AG04450 (cell line): Measurements from ENCODE around the gene MOGAT2. TPM values are rescaled to one million over a fixed set of nuclear protein-coding genes. Genes with fewer than 3 reads are reported as not detected.
"Not testable (repeated sequence)": the region's sequence is repeated elsewhere in the genome, so short reads cannot be mapped to it uniquely, and the experiment has no call there.

Experiments used
- CTCF ChIA-PET: fragments of 300-600, 350-600 bp; formaldehyde crosslinking; extraction: SDS; loops from one replicate; lab custom pipeline; 2022; ENCODE audit warnings: antibody characterized with exemption, inconsistent platforms; lab: Charles Lee
- POLR2A ChIA-PET: fragments of 350-600 bp; formaldehyde crosslinking; extraction: SDS; loops from one replicate; lab custom pipeline; 2021; ENCODE audit warnings: antibody characterized with exemption, inconsistent platforms; lab: Yijun Ruan, JAX
- DNase-seq: peaks from one replicate; pipeline ENCODE4 v3.0.0-alpha.2; 2011; ENCODE audit warnings: low read depth, low spot score
- H3K27ac ChIP-seq: one replicate; pipeline ENCODE4 v1.5.1; 2012; ENCODE audit warnings: low read depth, low read length, control low read depth
- H3K27me3 ChIP-seq: one replicate; pipeline ENCODE4 v1.6.0; 2012; ENCODE audit warnings: low read length; ENCODE audit not compliant: control insufficient read depth, insufficient read depth
- H3K4me3 ChIP-seq: 2 replicates; pipeline ENCODE4 v1.5.1; 2011; ENCODE audit warnings: mild to moderate bottlenecking, low read depth, low read length, control low read depth
- H3K9me3 ChIP-seq: 2 replicates; pipeline ENCODE4 v1.5.1; 2012; ENCODE audit warnings: low read length; ENCODE audit not compliant: control insufficient read depth, insufficient read depth
- CTCF ChIP-seq: IDR thresholded peaks from 2 replicates; pipeline ENCODE4 v1.5.1; 2011; ENCODE audit warnings: low read depth, low read length, control low read depth, inconsistent platforms
- polyA plus RNA-seq: library from polyadenylated mRNA; depleted of rRNA; stranded (reverse); fragments of >200 nt; gene quantifications from 2 replicates; pipeline ENCODE4 v1.2.3, GENCODE V29; 2011

The MOGAT2 gene
- polyA plus RNA-seq, 1 experiment = not detected

- Histone ChIP-seq H3K27ac (no peak overlapping the region), H3K9me3 (peaks cover 4% of the 10 kb centered on the region), H3K4me3 (no peak overlapping the region), H3K27me3 (peaks cover 22% of the 10 kb centered on the region)
- DNase-seq = no peak
- TF ChIP-seq CTCF = no peak
- CTCF ChIA-PET = interaction anchor here (0.6 to 1.1 kb wide), 2 partner anchors 28 to 83 kb away, joined by 3 to 5 read pairs; no protein-coding TSS in a partner anchor
- POLR2A ChIA-PET = interaction anchor here (0.7 kb wide), 1 partner anchor 95 kb away, joined by 6 read pairs; no protein-coding TSS in a partner anchor
Observed at GRCh38 chr11:75677909-75678308, 39.7 kb upstream of the MOGAT2 start.

GRCh38 chr11:75678620-75679259 is 38.9 kb upstream of the MOGAT2 start:
- TF ChIP-seq CTCF = no peak
- POLR2A ChIA-PET = no interaction called here
- DNase-seq = no peak
- Histone ChIP-seq H3K27ac (no peak overlapping the region), H3K9me3 (peaks cover 4% of the 10 kb centered on the region), H3K4me3 (no peak overlapping the region), H3K27me3 (peaks cover 25% of the 10 kb centered on the region)
- CTCF ChIA-PET = interaction anchor here (1.1 kb wide), 1 partner anchor 28 kb away, joined by 3 read pairs; no protein-coding TSS in a partner anchor

GRCh38 chr11:75679566-75679965 is 38.1 kb upstream of the MOGAT2 start:
- Histone ChIP-seq H3K27ac (no peak overlapping the region), H3K27me3 (peaks cover 31% of the 10 kb centered on the region), H3K4me3 (no peak overlapping the region), H3K9me3 (no peaks in the 10 kb centered on the region)
- DNase-seq = no peak
- no peak for TF ChIP-seq CTCF
- CTCF ChIA-PET = interaction anchor here (2.1 kb wide), 1 partner anchor 27 kb away, joined by 8 read pairs; no protein-coding TSS in a partner anchor
- POLR2A ChIA-PET = no interaction called here

GRCh38 chr11:75683856-75684255 is 33.8 kb upstream of the MOGAT2 start:
- CTCF ChIA-PET, H3K9me3 ChIP-seq, H3K4me3 ChIP-seq, H3K27ac ChIP-seq, DNase-seq: not testable (repeated sequence)
- POLR2A ChIA-PET = interaction anchor here (0.6 kb wide), 1 partner anchor 125 kb away, joined by 3 read pairs; no protein-coding TSS in a partner anchor
- H3K27me3 ChIP-seq = peaks cover 32% of the 10 kb centered on the region

GRCh38 chr11:75689863-75690609 is 27.6 kb upstream of the MOGAT2 start:
- DNase-seq = no peak
- Histone ChIP-seq H3K4me3 (no peak overlapping the region), H3K9me3 (no peaks in the 10 kb centered on the region), H3K27me3 (peaks cover 22% of the 10 kb centered on the region), H3K27ac (no peak overlapping the region)
- POLR2A ChIA-PET = no interaction called here
- CTCF ChIA-PET = no interaction called here
- TF ChIP-seq CTCF = no peak
